HCT116 (cell line): ENCODE measurements around the gene VIPR2. TPM values are rescaled to one million over a fixed set of nuclear protein-coding genes. Genes with fewer than 3 reads are reported as not detected.

ENCODE experiments used
- ATAC-seq: fragments of 200-7000 bp; cut with Tn5 transposase; 2 replicates; pipeline ENCODE4 v1.9.1; 2020; ENCODE audit warnings: mild to moderate bottlenecking, moderate library complexity
- BruUV-seq: library from RNA; stranded (reverse); fragments of 400-500 nt; replicated peaks from 2 replicates; lab custom pipeline; 2021; lab: Mats Ljungman, UMichigan
- CTCF ChIA-PET: fragments of 300-600 bp; sonication (Branson Sonifier 250); formaldehyde crosslinking; loops from one replicate; lab custom pipeline; 2021; ENCODE audit warnings: antibody characterized with exemption; lab: Charles Lee
- POLR2A ChIA-PET: fragments of 300-600, 350-600 bp; sonication (Branson Sonifier 250); formaldehyde crosslinking; loops from one replicate; lab custom pipeline; 2021; ENCODE audit warnings: antibody characterized with exemption; lab: Charles Lee
- RAD21 ChIA-PET, 2 experiments: fragments of 300-600 bp; sonication (Branson Sonifier 250); formaldehyde crosslinking; loops; one replicate each; lab custom pipeline; 2023; ENCODE audit warnings: low total read pairs in 2 of 2; ENCODE audit not compliant: uncharacterized antibody in 2 of 2, unreplicated experiment in 2 of 2, low non-redundant PET in 1 of 2; lab: Charles Lee
- DNase-seq: peaks from one replicate; pipeline ENCODE4 v3.0.0-alpha.2; 2010; ENCODE audit warnings: low read depth, low spot score
- H2AFZ ChIP-seq: fragments of 200-600 bp; shearing (Covaris generic), sonication (generic); 2 replicates; pipeline ENCODE4 v1.6.1; 2017; ENCODE audit warnings: low read depth, mixed run types, mixed read lengths, antibody characterized with exemption, low read length; ENCODE audit not compliant: poor library complexity, severe bottlenecking
- H3K27ac ChIP-seq: 2 replicates; pipeline ENCODE4 v1.5.1; 2012; ENCODE audit warnings: low read depth, low read length
- H3K27me3 ChIP-seq: fragments of 200-600 bp; sonication (generic); 2 replicates; pipeline ENCODE4 v1.6.1; 2016; ENCODE audit warnings: mixed run types, low read length, mixed read lengths; ENCODE audit not compliant: insufficient read depth
- H3K36me3 ChIP-seq, 2 experiments: fragments of 200-500 bp in 1 of 2; fragments of 200-600 bp in 1 of 2; sonication (Bioruptor generic) in 1 of 2; sonication (generic) in 1 of 2; 2 replicates each; pipeline versions ENCODE4 v1.5.1 to v1.6.1; 2014 to 2016; ENCODE audit warnings: low read length in 2 of 2, inconsistent platforms in 1 of 2, mixed read lengths in 1 of 2, mixed run types in 1 of 2; ENCODE audit not compliant: insufficient read depth in 2 of 2, control insufficient read depth in 1 of 2
- H3K4me1 ChIP-seq, 2 experiments: fragments of 200-600 bp in 1 of 2; sonication (generic) in 1 of 2; 2 replicates each; pipeline versions ENCODE4 v1.5.1 to v1.6.1; 2012 to 2017; ENCODE audit warnings: low read length in 2 of 2, inconsistent platforms in 1 of 2, mild to moderate bottlenecking in 1 of 2, mixed read lengths in 1 of 2, mixed run types in 1 of 2, moderate library complexity in 1 of 2; ENCODE audit not compliant: insufficient read depth in 2 of 2, control insufficient read depth in 1 of 2
- H3K4me2 ChIP-seq: fragments of 200-600 bp; sonication (generic); 2 replicates; pipeline ENCODE4 v1.6.1; 2017; ENCODE audit warnings: mixed run types, low read length, mixed read lengths
- H3K4me3 ChIP-seq, 2 experiments: fragments of 200-600 bp in 1 of 2; sonication (generic) in 1 of 2; replicated peaks in 1 of 2; 2 replicates each; pipeline ENCODE4 v1.5.1; 2011 to 2016; ENCODE audit warnings: low read length in 2 of 2, control low read depth in 1 of 2, low read depth in 1 of 2, mild to moderate bottlenecking in 1 of 2, mixed read lengths in 1 of 2, mixed run types in 1 of 2
- H3K79me2 ChIP-seq: fragments of 200-600 bp; sonication (generic); 2 replicates; pipeline ENCODE4 v1.6.1; 2017; ENCODE audit warnings: mild to moderate bottlenecking, mixed run types, low read length, moderate library complexity, mixed read lengths; ENCODE audit not compliant: insufficient read depth
- H3K9ac ChIP-seq: fragments of 200-600 bp; sonication (generic); 2 replicates; pipeline ENCODE4 v1.6.1; 2016; ENCODE audit warnings: low read length, mixed read lengths
- H3K9me2 ChIP-seq: fragments of 200-600 bp; sonication (generic), shearing (Covaris generic); 2 replicates; pipeline ENCODE4 v1.6.1; 2017; ENCODE audit warnings: mixed run types, mild to moderate bottlenecking, moderate library complexity; ENCODE audit not compliant: insufficient read depth
- H3K9me3 ChIP-seq, 2 experiments: fragments of 200-500 bp in 1 of 2; fragments of 200-600 bp in 1 of 2; sonication (Bioruptor generic) in 1 of 2; sonication (generic) in 1 of 2; 2 replicates each; pipeline ENCODE4 v1.6.1; 2014 to 2017; ENCODE audit warnings: low read length in 2 of 2, mixed read lengths in 2 of 2, inconsistent platforms in 1 of 2, low read depth in 1 of 2, mild to moderate bottlenecking in 1 of 2, mixed run types in 1 of 2, moderate library complexity in 1 of 2; ENCODE audit not compliant: control insufficient read depth in 1 of 2, insufficient read depth in 1 of 2
- H4K20me1 ChIP-seq: fragments of 200-600 bp; sonication (generic), shearing (Covaris generic); 2 replicates; pipeline ENCODE4 v1.6.1; 2017; ENCODE audit warnings: mixed run types, mild to moderate bottlenecking, moderate library complexity; ENCODE audit not compliant: insufficient read depth
- CBX3 ChIP-seq: IDR thresholded peaks from 2 replicates; pipeline ENCODE4 v1.6.1; 2012; ENCODE audit warnings: low read depth
- CTCF ChIP-seq, 3 experiments: fragments of 200-600 bp in 1 of 3; sonication (generic) in 1 of 3; IDR thresholded peaks in 2 of 3; conservative IDR thresholded peaks in 1 of 3; 2 replicates each; pipeline ENCODE4 v1.5.1; 2012 to 2017; ENCODE audit warnings: low read depth in 2 of 3, low read length in 2 of 3, antibody characterized with exemption in 1 of 3, borderline replicate concordance in 1 of 3, control low read depth in 1 of 3, mild to moderate bottlenecking in 1 of 3, mixed read lengths in 1 of 3, mixed run types in 1 of 3, moderate library complexity in 1 of 3; ENCODE audit not compliant: insufficient read depth in 1 of 3
- ELF1 ChIP-seq: IDR thresholded peaks from 2 replicates; pipeline ENCODE4 v1.6.1; 2012; ENCODE audit warnings: low read depth, borderline replicate concordance
- MAX ChIP-seq: IDR thresholded peaks from 2 replicates; pipeline ENCODE4 v1.6.1; 2012
- POLR2AphosphoS5 ChIP-seq: IDR thresholded peaks from 2 replicates; pipeline ENCODE4 v1.6.1; 2011; ENCODE audit warnings: mild to moderate bottlenecking, low read depth, low read length, moderate library complexity
- SRF ChIP-seq: IDR thresholded peaks from 2 replicates; pipeline ENCODE4 v1.6.1; 2012; ENCODE audit warnings: low read depth
- TCF7L2 ChIP-seq: IDR thresholded peaks from 2 replicates; pipeline ENCODE4 v1.7.0; 2011; ENCODE audit warnings: borderline replicate concordance, inconsistent platforms; ENCODE audit not compliant: insufficient read depth, insufficient read length; ENCODE audit errors: extremely low read depth
- YY1 ChIP-seq: IDR thresholded peaks from 2 replicates; pipeline ENCODE4 v1.6.1; 2011; ENCODE audit warnings: low read length, low read depth, moderate library complexity, mild to moderate bottlenecking; ENCODE audit not compliant: insufficient replicate concordance; ENCODE audit errors: extremely low read depth
- ZBTB33 ChIP-seq: IDR thresholded peaks from 2 replicates; pipeline ENCODE4 v1.6.1; 2011; ENCODE audit warnings: mild to moderate bottlenecking, low read length, moderate library complexity; ENCODE audit not compliant: insufficient replicate concordance; ENCODE audit errors: extremely low read depth
- ZFX ChIP-seq: fragments of 450-650 bp; IDR thresholded peaks from 2 replicates; pipeline ENCODE4 v1.6.1; 2017
- ZNF274 ChIP-seq: fragments of 200-500 bp; sonication (Bioruptor generic); IDR thresholded peaks from 2 replicates; pipeline ENCODE4 v1.6.1; 2014; ENCODE audit warnings: mild to moderate bottlenecking, low read depth, low read length, inconsistent platforms
- intact Hi-C: fragments of 100-400 bp; cut with micrococcal nuclease; formaldehyde crosslinking; loops from 2 replicates; pipeline ENCODE4 v1.10.0; 2022
- total RNA-seq: library from RNA; stranded (reverse); gene quantifications from one replicate; pipeline ENCODE4 v1.2.1, GENCODE V29; 2021; ENCODE audit not compliant: unreplicated experiment

VIPR2 gene
- total RNA-seq, 1 experiment from 2014 or later = 0.10 TPM

GRCh38 chr7:159147246-159147645, 2.6 kb upstream of the VIPR2 start:
- Histone ChIP-seq H3K4me1 (no peaks in the 10 kb centered on the region), H3K27ac (no peak overlapping the region), H3K27me3 (peaks cover 4% of the 10 kb centered on the region; the same call in 1 of the 2 replicates), H3K4me2 (no peak overlapping the region), H3K9ac (no peak overlapping the region), H3K9me2 (no peaks in the 10 kb centered on the region), H3K4me3 (no peak overlapping the region), H3K36me3 (no peaks in the 10 kb centered on the region), H4K20me1 (no peaks in the 10 kb centered on the region), H2AFZ (no peak overlapping the region), H3K79me2 (no peaks in the 10 kb centered on the region), H3K9me3 (no peaks in the 10 kb centered on the region)
- BruUV-seq = no TSS peak
- POLR2A ChIA-PET = no interaction called here
- TF ChIP-seq SRF (no peak), POLR2AphosphoS5 (no peak), MAX (no peak), CTCF (IDR thresholded peaks at IDR 0.05 in 2 of 3, conservative IDR thresholded peaks at IDR 0.05 in 1 of 3; ENCODE audit: borderline replicate concordance in 1 of 3, insufficient read depth in 1 of 3, low read depth in 2 of 3, low read length in 2 of 3) (no peak)
- CTCF ChIA-PET = no interaction called here
- no peak for DNase-seq
- RAD21 ChIA-PET = no interaction called here
- ATAC-seq = no peak
- intact Hi-C loops = no loop called here

GRCh38 chr7:159146084-159146858, 1.6 kb upstream of the VIPR2 start:
- Histone ChIP-seq H3K4me2 (no peak overlapping the region), H3K9me3 (no peaks in the 10 kb centered on the region), H3K27me3 (peaks cover 2% of the 10 kb centered on the region; the same call in 1 of the 2 replicates), H3K4me3 (no peak overlapping the region), H3K9ac (no peak overlapping the region), H3K9me2 (no peaks in the 10 kb centered on the region), H4K20me1 (no peaks in the 10 kb centered on the region), H3K4me1 (no peaks in the 10 kb centered on the region), H3K36me3 (no peaks in the 10 kb centered on the region), H3K27ac (no peak overlapping the region), H3K79me2 (no peaks in the 10 kb centered on the region), H2AFZ (no peak overlapping the region)
- RAD21 ChIA-PET = no interaction called here
- intact Hi-C loops = no loop called here
- CTCF ChIA-PET = no interaction called here
- DNase-seq (no peak), ATAC-seq (no peak)
- BruUV-seq = no TSS peak
- POLR2A ChIA-PET = no interaction called here
- TF ChIP-seq YY1 (no peak), ZBTB33 (no peak), ZFX (no peak), CBX3 (no peak), TCF7L2 (no peak), ZNF274 (no peak), ELF1 (no peak)
